H9 (cell line): Measurements from ENCODE around the gene HIVEP1. TPM values are rescaled to one million over a fixed set of nuclear protein-coding genes. Genes with fewer than 3 reads are reported as not detected.
A peak's percentile ranks its signal among the peaks of the same experiment; 100 is the strongest.

Experiments
- DNase-seq: peaks from one replicate; pipeline ENCODE4 v3.0.0-alpha.2; 2017
- H2AFZ ChIP-seq: one replicate; pipeline ENCODE4 v1.6.1; 2013; ENCODE audit warnings: mild to moderate bottlenecking, low read length, control low read depth, moderate library complexity
- H2AK5ac ChIP-seq: 2 replicates; pipeline ENCODE4 v1.6.1; 2013; ENCODE audit warnings: low read length, control low read depth, mixed read lengths; ENCODE audit not compliant: insufficient read length
- H2BK120ac ChIP-seq: one replicate; pipeline ENCODE4 v1.6.1; 2013; ENCODE audit warnings: low read depth, mild to moderate bottlenecking, low read length, control low read depth, inconsistent platforms; ENCODE audit not compliant: poor library complexity, severe bottlenecking
- H2BK12ac ChIP-seq: 2 replicates; pipeline ENCODE4 v1.6.1; 2013; ENCODE audit warnings: low read length, control low read depth, mixed read lengths, low read depth; ENCODE audit not compliant: insufficient read length
- H2BK15ac ChIP-seq: 2 replicates; pipeline ENCODE4 v1.6.1; 2013; ENCODE audit warnings: low read depth, low read length, control low read depth
- H2BK20ac ChIP-seq: one replicate; pipeline ENCODE4 v1.6.1; 2013; ENCODE audit warnings: low read depth, mild to moderate bottlenecking, low read length, control low read depth, inconsistent platforms; ENCODE audit not compliant: poor library complexity, severe bottlenecking
- H2BK5ac ChIP-seq: 2 replicates; pipeline ENCODE4 v1.6.1; 2013; ENCODE audit warnings: low read length, control low read depth, mixed read lengths; ENCODE audit not compliant: insufficient read length
- H3K14ac ChIP-seq: 2 replicates; pipeline ENCODE4 v1.6.1; 2013; ENCODE audit warnings: low read length, control low read depth; ENCODE audit not compliant: insufficient read depth
- H3K18ac ChIP-seq: 2 replicates; pipeline ENCODE4 v1.6.1; 2013; ENCODE audit warnings: low read depth, mild to moderate bottlenecking, mixed read lengths, low read length, control low read depth; ENCODE audit not compliant: insufficient read length
- H3K23ac ChIP-seq: 2 replicates; pipeline ENCODE4 v1.6.1; 2013; ENCODE audit warnings: low read length, control low read depth, mixed read lengths, low read depth; ENCODE audit not compliant: insufficient read length
- H3K23me2 ChIP-seq: 2 replicates; pipeline ENCODE4 v1.6.1; 2013; ENCODE audit warnings: low read depth, mild to moderate bottlenecking, mixed read lengths, low read length, control low read depth; ENCODE audit not compliant: insufficient read length, poor library complexity, severe bottlenecking
- H3K27ac ChIP-seq: 2 replicates; pipeline ENCODE4 v1.5.1; 2013; ENCODE audit warnings: low read length, control low read depth, mixed read lengths, low read depth; ENCODE audit not compliant: insufficient read length
- H3K27me3 ChIP-seq: 2 replicates; pipeline ENCODE4 v1.6.1; 2013; ENCODE audit warnings: low read length, control low read depth, inconsistent platforms; ENCODE audit not compliant: insufficient read depth
- H3K4ac ChIP-seq: 2 replicates; pipeline ENCODE4 v1.6.1; 2013; ENCODE audit warnings: low read depth, mild to moderate bottlenecking, control low read depth, inconsistent platforms, low read length, moderate library complexity
- H3K4me1 ChIP-seq: 2 replicates; pipeline ENCODE4 v1.6.1; 2013; ENCODE audit warnings: low read length, control low read depth, inconsistent platforms; ENCODE audit not compliant: insufficient read depth
- H3K4me2 ChIP-seq: 2 replicates; pipeline ENCODE4 v1.6.1; 2013; ENCODE audit warnings: low read length, control low read depth, mixed read lengths; ENCODE audit not compliant: insufficient read length, insufficient read depth
- H3K56ac ChIP-seq: 2 replicates; pipeline ENCODE4 v1.6.1; 2013; ENCODE audit warnings: low read depth, mild to moderate bottlenecking, mixed read lengths, low read length, control low read depth; ENCODE audit not compliant: insufficient read length
- H3K79me1 ChIP-seq: 2 replicates; pipeline ENCODE4 v1.6.1; 2013; ENCODE audit warnings: low read depth, mild to moderate bottlenecking, moderate library complexity, low read length, control low read depth, inconsistent platforms; ENCODE audit not compliant: insufficient read depth, poor library complexity, severe bottlenecking
- H3K79me2 ChIP-seq: 2 replicates; pipeline ENCODE4 v1.6.1; 2013; ENCODE audit warnings: low read length, control low read depth, inconsistent platforms; ENCODE audit not compliant: insufficient read depth
- H3K9ac ChIP-seq: 2 replicates; pipeline ENCODE4 v1.6.1; 2013; ENCODE audit warnings: low read length, control low read depth, mixed read lengths; ENCODE audit not compliant: insufficient read length; ENCODE audit errors: extremely low read depth
- H3K9me3 ChIP-seq: one replicate; pipeline ENCODE4 v1.6.1; 2013; ENCODE audit warnings: low read depth, low read length, inconsistent platforms; ENCODE audit not compliant: control insufficient read depth
- H3T11ph ChIP-seq: one replicate; pipeline ENCODE4 v1.6.1; 2013; ENCODE audit warnings: mild to moderate bottlenecking, low read length, control low read depth, inconsistent platforms
- H4K20me1 ChIP-seq: one replicate; pipeline ENCODE4 v1.6.1; 2013; ENCODE audit not compliant: control insufficient read depth, insufficient read length, insufficient read depth
- H4K5ac ChIP-seq: 2 replicates; pipeline ENCODE4 v1.6.1; 2013; ENCODE audit warnings: low read depth, mild to moderate bottlenecking, mixed read lengths, low read length, control low read depth; ENCODE audit not compliant: insufficient read length
- H4K8ac ChIP-seq: replicated peaks from 2 replicates; pipeline ENCODE4 v1.6.1; 2013; ENCODE audit warnings: low read length, control low read depth, mixed read lengths, low read depth; ENCODE audit not compliant: insufficient read length
- H4K91ac ChIP-seq: 2 replicates; pipeline ENCODE4 v1.6.1; 2013; ENCODE audit warnings: low read depth, mild to moderate bottlenecking, moderate library complexity, mixed read lengths, low read length, control low read depth; ENCODE audit not compliant: insufficient read length
- H3K27ac Mint-ChIP-seq, 3 experiments: 2 replicates in 2 of 3; 3 replicates in 1 of 3; pipeline ENCODE4 v1.8.0; 2020 to 2021; ENCODE audit warnings: mixed read lengths in 3 of 3, mild to moderate bottlenecking in 1 of 3, moderate library complexity in 1 of 3
- H3K27me3 Mint-ChIP-seq: 2 replicates; pipeline ENCODE4 v1.8.0; 2021; ENCODE audit warnings: low read depth, mild to moderate bottlenecking, moderate library complexity, mixed read lengths
- H3K36me3 Mint-ChIP-seq, 3 experiments: 2 replicates in 2 of 3; 3 replicates in 1 of 3; pipeline ENCODE4 v1.8.0; 2020 to 2021; ENCODE audit warnings: low read depth in 3 of 3, mixed read lengths in 3 of 3; ENCODE audit not compliant: insufficient read depth in 1 of 3
- H3K4me1 Mint-ChIP-seq, 2 experiments: 2 replicates each; pipeline ENCODE4 v1.8.0; 2020; ENCODE audit warnings: mixed read lengths in 2 of 2
- H3K4me3 Mint-ChIP-seq, 2 experiments: 2 replicates in 1 of 2; 3 replicates in 1 of 2; pipeline ENCODE4 v1.8.0; 2020 to 2021; ENCODE audit warnings: mild to moderate bottlenecking in 2 of 2, mixed read lengths in 2 of 2, moderate library complexity in 1 of 2
- H3K9me3 Mint-ChIP-seq, 2 experiments: 2 replicates in 1 of 2; 3 replicates in 1 of 2; pipeline ENCODE4 v1.8.0; 2020; ENCODE audit warnings: mild to moderate bottlenecking in 2 of 2, mixed read lengths in 2 of 2, moderate library complexity in 1 of 2
- CTCF ChIP-seq: fragments of 200-600 bp; sonication (generic); conservative IDR thresholded peaks from 3 replicates; pipeline ENCODE4 v1.8.0; 2021; ENCODE audit warnings: antibody characterized with exemption, mild to moderate bottlenecking
- whole genome bisulfite sequencing: extraction: QIAGEN DNeasy Blood & Tissue Kit; methylation state at CpG from one replicate; pipeline ENCODE4 v1.1.7; 2013; ENCODE audit warnings: missing lambda C conversion rate, low lambda C conversion rate, mixed read lengths; ENCODE audit not compliant: insufficient read length; ENCODE audit errors: extremely low coverage; 5-methylcytosine and 5-hydroxymethylcytosine counted together
- total RNA-seq: library from RNA; stranded (reverse); gene quantifications from 2 replicates; pipeline ENCODE4 v1.2.1, GENCODE V29; 2021

Gene HIVEP1
- total RNA-seq, 1 experiment from 2014 or later = 44.2 TPM

DNA sequence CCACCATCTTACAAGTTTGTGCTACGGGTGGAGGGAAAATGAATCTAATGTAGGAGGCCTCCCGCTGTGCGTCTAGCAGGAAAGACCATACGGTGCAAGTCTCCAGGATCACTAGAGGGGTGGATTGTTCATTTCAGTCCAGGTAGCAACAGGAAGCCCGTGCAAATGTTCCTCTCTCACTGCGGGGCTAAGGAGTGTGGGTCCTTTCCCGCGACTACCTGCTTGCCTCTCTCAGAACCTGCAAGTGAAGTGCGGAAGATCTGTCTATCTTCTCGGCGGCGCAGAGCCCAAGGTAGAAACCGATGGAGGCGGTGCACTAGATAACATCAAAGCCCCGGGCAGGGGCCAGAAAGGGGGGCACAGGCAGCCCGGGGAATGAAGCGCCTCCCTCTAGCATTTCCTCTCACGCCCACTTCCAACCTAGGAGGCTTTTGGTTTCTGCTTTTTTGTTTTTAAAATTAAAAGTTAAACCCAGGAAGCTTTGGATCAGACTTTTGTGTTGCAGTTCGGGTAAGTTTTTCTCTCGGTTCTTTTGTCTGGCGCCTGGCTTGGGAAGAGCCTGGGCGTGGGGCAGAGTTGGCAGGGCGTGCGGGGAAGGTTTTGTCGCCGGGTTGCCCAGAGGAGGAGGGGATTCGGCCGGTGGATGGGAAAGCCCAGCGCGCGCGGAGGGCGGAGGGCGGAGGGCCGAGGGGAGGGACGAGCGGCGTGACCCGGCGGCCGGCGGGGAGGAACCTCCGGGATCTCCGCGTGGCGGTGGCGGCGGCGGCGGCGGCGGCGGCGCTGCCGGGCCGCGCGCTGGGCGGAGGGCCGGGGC lies 3.5 kb upstream of the HIVEP1 start:
- Mint-ChIP-seq H3K4me1 (peaks cover 24 to 25% of the 10 kb centered on the region in 2 experiments), H3K36me3 (no peaks in the 10 kb centered on the region; a peak in 2 of 7 replicates), H3K27me3 (no peaks in the 10 kb centered on the region), H3K27ac (peak overlapping the region; percentile 92 to 98 (median 93)), H3K9me3 (no peaks in the 10 kb centered on the region; a peak in 1 of 5 replicates), H3K4me3 (peak overlapping the region; percentile 89 to 98)
- Histone ChIP-seq H2BK12ac (no peak overlapping the region), H3T11ph (no peak overlapping the region), H3K79me2 (no peaks in the 10 kb centered on the region), H3K56ac (no peak overlapping the region), H3K18ac (peak overlapping the region; percentile 13), H3K14ac (peak overlapping the region; percentile 21), H3K27ac (no peak overlapping the region), H3K9ac (peak overlapping the region; percentile 57), H3K9me3 (no peaks in the 10 kb centered on the region), H3K27me3 (no peaks in the 10 kb centered on the region), H3K4me1 (no peaks in the 10 kb centered on the region; the same call in 1 of the 2 replicates), H4K8ac (no peak overlapping the region), H3K23ac (no peak overlapping the region), H2BK20ac (no peak overlapping the region), H2BK15ac (no peak overlapping the region), H4K91ac (no peak overlapping the region), H2BK5ac (no peak overlapping the region), H4K5ac (no peak overlapping the region), H4K20me1 (no peaks in the 10 kb centered on the region), H3K4me2 (peak overlapping the region; percentile 81), H3K79me1 (no peaks in the 10 kb centered on the region), H3K23me2 (peaks cover 13% of the 10 kb centered on the region), H2AK5ac (no peak overlapping the region), H2AFZ (no peak overlapping the region), H3K4ac (no peak overlapping the region), H2BK120ac (no peak overlapping the region)
- no CpG with 5 or more reads among the region's 60 CpGs for WGBS
- no peak for TF ChIP-seq CTCF
- DNase-seq = peak; percentile 80
